HEK293 (cell line): Measurements from ENCODE around the gene EIF4B.

Source experiments
- YY1 ChIP-seq: fragments of 450-650 bp; formaldehyde crosslinking; IDR thresholded peaks from 2 replicates; pipeline ENCODE4 v1.5.1; 2018; ENCODE audit warnings: missing biosample characterization, missing genetic modification characterization
- ZBTB7A ChIP-seq: fragments of 450-650 bp; formaldehyde crosslinking; IDR thresholded peaks from 2 replicates; pipeline ENCODE4 v1.5.1; 2016; ENCODE audit warnings: low read depth, missing biosample characterization, missing genetic modification characterization
- ZFP41 ChIP-seq: fragments of 450-650 bp; formaldehyde crosslinking; IDR thresholded peaks from 2 replicates; pipeline ENCODE4 v1.5.1; 2016; ENCODE audit warnings: missing biosample characterization, missing genetic modification characterization, borderline replicate concordance
- ZNF146 ChIP-seq: fragments of 450-650 bp; formaldehyde crosslinking; IDR thresholded peaks from 2 replicates; pipeline ENCODE4 v1.5.1; 2016; ENCODE audit warnings: missing biosample characterization, missing genetic modification characterization
- ZNF677 ChIP-seq: fragments of 450-650 bp; IDR thresholded peaks from 2 replicates; pipeline ENCODE4 v1.5.0; 2018; ENCODE audit warnings: missing biosample characterization, mild to moderate bottlenecking, missing genetic modification characterization, moderate library complexity
- ZNF768 ChIP-seq: fragments of 450-650 bp; formaldehyde crosslinking; IDR thresholded peaks from 2 replicates; pipeline ENCODE4 v1.5.1; 2018; ENCODE audit warnings: missing biosample characterization, mild to moderate bottlenecking, missing genetic modification characterization
- TF ChIP-seq, protein P1 (sequence below): fragments of 450-650 bp; formaldehyde crosslinking; IDR thresholded peaks from 2 replicates; pipeline ENCODE4 v1.5.1; 2016; ENCODE audit warnings: missing biosample characterization, missing genetic modification characterization
- TF ChIP-seq, protein P2 (sequence below): sonication (generic); formaldehyde crosslinking; IDR thresholded peaks from 2 replicates; pipeline ENCODE4 v1.8.1; 2022; ENCODE audit warnings: mild to moderate bottlenecking, moderate library complexity, missing genetic modification reagents

DNA sequence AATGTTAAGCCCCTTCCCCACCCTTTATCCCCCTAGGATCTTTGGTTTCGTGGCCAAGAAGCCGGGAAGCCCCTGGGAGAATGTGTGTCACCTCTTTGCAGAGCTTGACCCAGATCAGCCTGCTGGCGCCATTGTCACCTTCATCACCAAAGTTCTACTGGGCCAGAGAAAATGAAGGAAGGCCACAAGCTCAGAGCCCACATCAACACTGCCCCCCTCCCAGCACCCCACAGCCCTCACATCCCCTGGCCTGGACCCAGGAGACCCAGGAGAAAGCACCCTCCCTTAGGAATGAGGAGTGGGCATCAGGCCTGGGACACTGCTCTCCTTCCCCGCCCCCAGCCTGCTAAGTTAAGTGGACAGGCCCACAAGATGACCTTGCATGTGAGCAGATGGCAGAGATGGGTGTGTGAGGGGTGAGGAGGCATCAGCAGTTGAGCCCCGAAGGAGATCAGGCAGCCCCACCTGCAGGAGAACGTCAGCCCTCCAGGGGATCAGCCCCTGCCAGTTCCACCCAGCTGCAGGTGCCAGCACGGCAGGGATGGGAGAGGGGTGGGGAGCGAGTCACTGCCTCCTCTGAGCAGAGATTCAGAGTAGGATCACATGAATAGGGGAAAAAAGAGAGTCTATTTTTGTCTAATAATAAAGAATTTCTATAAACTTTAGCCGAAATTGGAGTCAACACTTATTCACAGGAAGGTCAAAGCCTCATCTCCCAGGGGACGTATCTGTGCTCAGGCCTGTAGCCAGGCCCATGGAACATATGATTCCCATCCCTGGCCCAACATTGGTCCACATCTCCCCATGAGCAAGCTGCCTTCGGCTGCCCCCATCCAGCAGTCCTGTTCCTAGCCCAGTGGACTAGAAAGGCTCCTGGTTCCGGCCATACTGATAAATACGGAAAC is 57.7 kb downstream of the EIF4B start:
- TF ChIP-seq ZNF677 (tag by site-specific recombination) (no peak), ZFP41 (tag by site-specific recombination) (no peak), ZNF146 (tag by site-specific recombination) (no peak), ZBTB7A (tag by site-specific recombination) (no peak), YY1 (tag by site-specific recombination) (no peak), ZNF768 (no peak)
- TF ChIP-seq, protein P1, sequence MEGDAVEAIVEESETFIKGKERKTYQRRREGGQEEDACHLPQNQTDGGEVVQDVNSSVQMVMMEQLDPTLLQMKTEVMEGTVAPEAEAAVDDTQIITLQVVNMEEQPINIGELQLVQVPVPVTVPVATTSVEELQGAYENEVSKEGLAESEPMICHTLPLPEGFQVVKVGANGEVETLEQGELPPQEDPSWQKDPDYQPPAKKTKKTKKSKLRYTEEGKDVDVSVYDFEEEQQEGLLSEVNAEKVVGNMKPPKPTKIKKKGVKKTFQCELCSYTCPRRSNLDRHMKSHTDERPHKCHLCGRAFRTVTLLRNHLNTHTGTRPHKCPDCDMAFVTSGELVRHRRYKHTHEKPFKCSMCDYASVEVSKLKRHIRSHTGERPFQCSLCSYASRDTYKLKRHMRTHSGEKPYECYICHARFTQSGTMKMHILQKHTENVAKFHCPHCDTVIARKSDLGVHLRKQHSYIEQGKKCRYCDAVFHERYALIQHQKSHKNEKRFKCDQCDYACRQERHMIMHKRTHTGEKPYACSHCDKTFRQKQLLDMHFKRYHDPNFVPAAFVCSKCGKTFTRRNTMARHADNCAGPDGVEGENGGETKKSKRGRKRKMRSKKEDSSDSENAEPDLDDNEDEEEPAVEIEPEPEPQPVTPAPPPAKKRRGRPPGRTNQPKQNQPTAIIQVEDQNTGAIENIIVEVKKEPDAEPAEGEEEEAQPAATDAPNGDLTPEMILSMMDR, result no peak
- TF ChIP-seq, protein P2, sequence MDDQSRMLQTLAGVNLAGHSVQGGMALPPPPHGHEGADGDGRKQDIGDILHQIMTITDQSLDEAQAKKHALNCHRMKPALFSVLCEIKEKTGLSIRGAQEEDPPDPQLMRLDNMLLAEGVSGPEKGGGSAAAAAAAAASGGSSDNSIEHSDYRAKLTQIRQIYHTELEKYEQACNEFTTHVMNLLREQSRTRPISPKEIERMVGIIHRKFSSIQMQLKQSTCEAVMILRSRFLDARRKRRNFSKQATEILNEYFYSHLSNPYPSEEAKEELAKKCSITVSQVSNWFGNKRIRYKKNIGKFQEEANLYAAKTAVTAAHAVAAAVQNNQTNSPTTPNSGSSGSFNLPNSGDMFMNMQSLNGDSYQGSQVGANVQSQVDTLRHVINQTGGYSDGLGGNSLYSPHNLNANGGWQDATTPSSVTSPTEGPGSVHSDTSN (CRISPR knock-in tag), result no peak
